AG10803 (cell line): ENCODE measurements around the gene INSC.

ENCODE experiments used
- DNase-seq: peaks from one replicate; pipeline ENCODE4 v3.0.0; 2010; ENCODE audit warnings: low read depth
- H3K4me3 ChIP-seq: 2 replicates; pipeline ENCODE4 v1.5.1; 2011; ENCODE audit warnings: mild to moderate bottlenecking, low read length, control low read depth
- TF ChIP-seq, protein P1 (sequence below): conservative IDR thresholded peaks from 2 replicates; pipeline ENCODE4 v1.5.1; 2011; ENCODE audit warnings: mild to moderate bottlenecking, low read length, control low read depth, inconsistent platforms

INSC gene

DNA sequence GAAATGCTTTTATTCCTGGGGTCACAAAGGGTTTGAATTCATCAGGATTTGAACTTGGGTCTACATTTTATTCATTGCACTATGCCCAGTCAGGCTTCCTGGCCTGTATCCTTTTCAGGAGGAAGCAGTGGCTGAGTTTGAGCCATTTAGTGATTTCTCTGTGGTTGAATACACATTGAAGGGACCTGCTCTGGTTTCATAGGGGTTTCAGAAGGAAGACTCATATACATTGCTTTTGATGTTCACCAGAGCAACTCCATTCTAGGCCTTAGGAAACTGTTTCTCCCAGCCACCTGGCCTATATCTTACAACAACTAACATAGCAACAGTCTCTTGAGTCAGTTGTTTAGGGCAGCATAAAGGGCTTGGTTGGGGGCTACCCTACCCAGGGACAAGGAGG lies 165.7 kb downstream of the INSC start:
- TF ChIP-seq, protein P1, sequence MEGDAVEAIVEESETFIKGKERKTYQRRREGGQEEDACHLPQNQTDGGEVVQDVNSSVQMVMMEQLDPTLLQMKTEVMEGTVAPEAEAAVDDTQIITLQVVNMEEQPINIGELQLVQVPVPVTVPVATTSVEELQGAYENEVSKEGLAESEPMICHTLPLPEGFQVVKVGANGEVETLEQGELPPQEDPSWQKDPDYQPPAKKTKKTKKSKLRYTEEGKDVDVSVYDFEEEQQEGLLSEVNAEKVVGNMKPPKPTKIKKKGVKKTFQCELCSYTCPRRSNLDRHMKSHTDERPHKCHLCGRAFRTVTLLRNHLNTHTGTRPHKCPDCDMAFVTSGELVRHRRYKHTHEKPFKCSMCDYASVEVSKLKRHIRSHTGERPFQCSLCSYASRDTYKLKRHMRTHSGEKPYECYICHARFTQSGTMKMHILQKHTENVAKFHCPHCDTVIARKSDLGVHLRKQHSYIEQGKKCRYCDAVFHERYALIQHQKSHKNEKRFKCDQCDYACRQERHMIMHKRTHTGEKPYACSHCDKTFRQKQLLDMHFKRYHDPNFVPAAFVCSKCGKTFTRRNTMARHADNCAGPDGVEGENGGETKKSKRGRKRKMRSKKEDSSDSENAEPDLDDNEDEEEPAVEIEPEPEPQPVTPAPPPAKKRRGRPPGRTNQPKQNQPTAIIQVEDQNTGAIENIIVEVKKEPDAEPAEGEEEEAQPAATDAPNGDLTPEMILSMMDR, result no peak
- no peak overlapping the region for H3K4me3 ChIP-seq
- no peak for DNase-seq

DNA sequence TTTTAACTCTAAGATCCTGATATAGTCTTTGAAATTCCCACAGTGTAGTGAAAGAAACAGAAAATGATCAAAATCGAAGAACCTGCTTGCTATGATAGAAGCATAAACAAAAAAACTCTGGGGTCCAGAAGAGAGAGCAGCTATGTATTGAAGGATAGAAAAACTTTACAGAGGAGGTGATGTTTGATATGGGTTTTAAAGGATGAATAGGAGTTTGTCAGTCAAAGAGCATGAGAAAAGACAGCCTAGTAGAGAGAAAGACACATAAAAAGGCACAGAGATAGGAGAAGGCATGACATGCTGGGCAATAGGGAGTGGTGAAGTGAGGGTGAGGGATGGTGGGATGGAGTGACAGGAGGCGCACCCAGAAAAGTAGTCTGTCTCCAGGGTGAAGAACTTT lies 168.0 kb downstream of the INSC start:
- TF ChIP-seq, protein P1, result no peak

DNA sequence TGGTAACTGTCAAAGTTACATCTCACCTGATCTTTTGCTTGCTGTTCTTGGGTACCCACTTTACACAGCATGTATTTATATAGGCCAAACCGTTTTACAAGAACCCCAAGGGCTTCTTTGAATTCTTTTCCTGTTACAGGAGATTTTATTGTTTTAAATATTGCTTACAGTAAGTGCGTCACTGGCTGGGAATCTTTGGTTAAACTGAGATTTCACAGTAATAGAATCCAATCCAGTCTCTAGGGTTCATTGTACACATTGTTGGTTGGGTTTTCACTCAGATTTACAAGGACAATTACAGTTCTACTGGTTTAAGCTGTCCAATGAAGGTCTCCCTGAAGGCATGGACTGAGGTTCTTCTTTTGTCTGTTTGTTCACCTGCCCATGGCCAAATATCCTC lies 171.7 kb downstream of the INSC start:
- no peak for DNase-seq
- no peak overlapping the region for H3K4me3 ChIP-seq
- TF ChIP-seq, protein P1, result no peak

More for the DNA sequence above, 168.0 kb downstream of the INSC start:
- DNase-seq, result no peak
- H3K4me3 ChIP-seq, result no peak overlapping the region

DNA sequence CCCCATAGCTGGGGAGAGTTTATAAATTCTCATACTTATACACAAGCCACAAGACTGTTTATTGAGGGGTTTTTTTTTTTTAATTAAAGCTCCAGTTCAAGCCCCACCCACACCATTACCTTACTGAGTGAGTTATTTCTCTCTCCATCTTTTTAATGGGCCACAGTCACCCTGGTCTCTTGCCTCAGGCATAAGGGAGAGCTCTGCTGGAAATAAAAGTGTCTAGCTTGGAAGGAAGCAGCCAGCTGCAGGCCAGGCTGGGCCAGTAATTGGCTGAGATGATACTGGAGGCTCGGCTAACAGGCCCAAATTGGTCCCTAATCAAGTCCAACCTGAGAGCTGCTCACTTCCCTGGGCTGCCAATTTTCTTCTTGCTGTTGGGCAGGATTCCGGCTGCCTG lies 174.1 kb downstream of the INSC start:
- no peak for DNase-seq
- H3K4me3 ChIP-seq, result no peak overlapping the region
- TF ChIP-seq, protein P1, result no peak

DNA sequence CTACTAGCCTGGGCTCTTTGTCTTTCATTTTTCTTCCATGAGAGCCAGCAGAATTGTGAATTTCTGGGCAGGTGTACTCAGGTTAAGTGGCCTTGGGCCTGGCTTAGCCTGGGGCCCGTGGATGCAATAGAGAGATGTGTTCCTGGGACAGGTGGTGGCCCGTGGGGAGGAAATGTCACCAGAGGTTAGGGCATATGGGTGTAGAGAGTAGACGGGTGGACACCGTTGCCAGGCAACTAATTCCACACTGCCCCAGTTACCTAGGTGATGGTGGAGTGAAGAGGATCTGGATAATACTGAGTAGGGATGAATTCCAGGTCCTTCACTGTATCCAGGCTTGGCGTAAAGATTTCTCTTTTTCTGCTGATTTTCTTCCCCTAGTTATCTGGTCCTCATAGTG lies 175.0 kb downstream of the INSC start:
- no peak overlapping the region for H3K4me3 ChIP-seq
- no peak for DNase-seq
- TF ChIP-seq, protein P1, result no peak

DNA sequence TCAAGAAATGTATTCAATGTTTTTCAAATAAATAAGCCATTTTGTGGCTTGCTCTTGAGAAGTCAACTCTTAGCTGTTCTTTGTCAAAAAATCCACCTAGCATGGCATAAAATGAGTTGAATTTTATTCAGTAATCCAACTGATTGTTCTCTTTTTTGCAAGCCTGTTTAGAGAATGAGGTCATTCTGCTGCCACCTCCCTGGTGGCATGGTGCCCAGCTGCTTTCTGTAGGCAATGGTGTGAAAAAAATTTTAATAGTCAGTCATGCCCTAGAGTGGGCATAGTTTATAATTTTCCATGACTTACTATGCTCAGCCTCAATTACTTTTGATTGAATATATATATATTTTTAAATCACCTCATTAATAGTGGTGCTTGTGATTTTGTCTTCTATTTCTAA lies 177.2 kb downstream of the INSC start:
- no peak overlapping the region for H3K4me3 ChIP-seq
- DNase-seq, result no peak
- TF ChIP-seq, protein P1, result no peak

DNA sequence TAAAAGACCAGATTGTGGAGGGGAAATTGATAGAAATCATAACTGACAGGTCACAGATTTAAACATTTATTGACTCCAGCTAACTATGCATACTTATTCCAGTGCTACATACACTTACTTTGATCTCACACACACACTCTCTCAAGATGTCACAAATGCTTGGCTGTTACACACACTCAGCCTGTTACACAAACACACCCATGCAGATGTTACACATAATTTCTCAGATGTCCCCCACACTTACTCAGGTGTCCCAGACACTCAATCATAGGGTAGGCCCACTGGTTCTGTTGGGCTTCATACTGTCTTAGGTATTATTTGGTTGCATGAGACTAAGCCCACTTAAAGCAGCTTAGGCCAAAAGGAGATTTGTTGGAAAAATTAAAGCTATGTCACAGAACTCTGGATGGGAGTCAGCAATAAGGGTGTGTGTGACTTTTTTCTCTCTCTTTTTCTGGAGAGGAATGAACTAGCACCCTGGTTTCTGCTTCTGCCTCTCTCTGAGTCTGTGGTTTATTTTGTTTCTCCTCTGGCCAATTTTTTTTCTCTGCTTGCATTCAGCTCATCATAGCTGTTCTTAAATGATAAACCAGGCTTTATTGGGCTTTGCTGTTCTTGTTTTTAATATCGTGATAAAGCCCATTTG lies 179.4 kb downstream of the INSC start:
- no peak for DNase-seq
- H3K4me3 ChIP-seq, result no peak overlapping the region
- TF ChIP-seq, protein P1, result no peak
